ENCODE results near the gene CAMTA1. TPM values are rescaled to one million over a fixed set of nuclear protein-coding genes. Genes with fewer than 3 reads are reported as not detected.

The CAMTA1 gene
- total and polyA plus RNA-seq, 4 donors = 18.0 to 93.5 (median 35.8) TPM

- WGBS = 54% methylated on average over 4 of the region's 4 CpGs
- TF ChIP-seq ZBTB33 (IDR thresholded peaks at IDR 0.05) (no peak), HNF4G (IDR thresholded peaks at IDR 0.05) (no peak), YY1 (IDR thresholded peaks at IDR 0.05) (no peak), NR2F2 (IDR thresholded peaks at IDR 0.05) (no peak), HNF4A (conservative IDR thresholded peaks at IDR 0.05) (no peak), EGR1 (IDR thresholded peaks at IDR 0.05; ENCODE audit: low read depth in 2 of 2) (no peak), GABPA (IDR thresholded peaks at IDR 0.05 in 1 of 2, conservative IDR thresholded peaks at IDR 0.05 in 1 of 2) (no peak), RXRA (IDR thresholded peaks at IDR 0.05) (no peak), MAX (IDR thresholded peaks at IDR 0.05) (no peak), RAD21 (IDR thresholded peaks at IDR 0.05) (no peak), JUND (IDR thresholded peaks at IDR 0.05) (no peak), SP1 (IDR thresholded peaks at IDR 0.05) (no peak), ATF3 (IDR thresholded peaks at IDR 0.05) (no peak)
- no peak for DNase-seq (ENCODE audit: low spot score)
- Histone ChIP-seq H3K9ac (ENCODE audit: low read depth in 1 of 2, low read length in 2 of 2) (no peak overlapping the region), H3K9me3 (ENCODE audit: control insufficient read depth in 4 of 4, low read length in 3 of 4) (no peaks in the 10 kb centered on the region), H3K4me1 (ENCODE audit: control insufficient read depth in 4 of 4, insufficient read depth in 4 of 4, low read length in 3 of 4) (no peaks in the 10 kb centered on the region), H3K27ac (ENCODE audit: low read depth in 1 of 2, low read length in 2 of 2) (no peak overlapping the region), H3K4me3 (ENCODE audit: low read depth in 1 of 3, low read length in 3 of 3) (no peak overlapping the region), H3K27me3 (ENCODE audit: control insufficient read depth in 4 of 4, insufficient read depth in 4 of 4, low read length in 3 of 4) (no peaks in the 10 kb centered on the region), H3K36me3 (ENCODE audit: control insufficient read depth in 4 of 4, insufficient read depth in 3 of 4, low read depth in 1 of 4, low read length in 3 of 4) (no peaks in the 10 kb centered on the region)
These were observed 731.1 kb downstream of the CAMTA1 start for GRCh38 chr1:7516341-7516740.

- Histone ChIP-seq H3K9me3 (ENCODE audit: control insufficient read depth in 4 of 4, low read length in 3 of 4) (no peaks in the 10 kb centered on the region), H3K4me3 (ENCODE audit: low read depth in 1 of 3, low read length in 3 of 3) (no peak overlapping the region), H3K9ac (ENCODE audit: low read depth in 1 of 2, low read length in 2 of 2) (no peak overlapping the region), H3K27ac (ENCODE audit: low read depth in 1 of 2, low read length in 2 of 2) (no peak overlapping the region), H3K4me1 (ENCODE audit: control insufficient read depth in 4 of 4, insufficient read depth in 4 of 4, low read length in 3 of 4) (no peaks in the 10 kb centered on the region), H3K36me3 (ENCODE audit: control insufficient read depth in 4 of 4, insufficient read depth in 3 of 4, low read depth in 1 of 4, low read length in 3 of 4) (no peaks in the 10 kb centered on the region), H3K27me3 (ENCODE audit: control insufficient read depth in 4 of 4, insufficient read depth in 4 of 4, low read length in 3 of 4) (no peaks in the 10 kb centered on the region)
- 76% methylated on average over 5 of the region's 5 CpGs for WGBS
- no peak for TF ChIP-seq MAX (IDR thresholded peaks at IDR 0.05)
- TF ChIP-seq ATF3 (IDR thresholded peaks at IDR 0.05) = no peak
- TF ChIP-seq FOXA2 (IDR thresholded peaks at IDR 0.05) = no peak
- TF ChIP-seq GABPA (IDR thresholded peaks at IDR 0.05 in 1 of 2, conservative IDR thresholded peaks at IDR 0.05 in 1 of 2) = no peak
- no peak for TF ChIP-seq CTCF (IDR thresholded peaks at IDR 0.05; ENCODE audit: low read depth, low read length, missing input control)
- no peak for TF ChIP-seq YY1 (IDR thresholded peaks at IDR 0.05)
- no peak for TF ChIP-seq NR2F2 (IDR thresholded peaks at IDR 0.05)
- TF ChIP-seq JUND (IDR thresholded peaks at IDR 0.05) = no peak
- no peak for TF ChIP-seq RXRA (IDR thresholded peaks at IDR 0.05)
- no peak for TF ChIP-seq HNF4G (IDR thresholded peaks at IDR 0.05)
- TF ChIP-seq FOXA1 (IDR thresholded peaks at IDR 0.05) = no peak
- no peak for DNase-seq (ENCODE audit: low spot score)
These were observed 731.7 kb downstream of the CAMTA1 start for GRCh38 chr1:7516929-7517328.

Data from liver (tissue), 9 donors.